Measurements from ENCODE around the gene TSPO2.
"Not testable (repeated sequence)": the region's sequence is repeated elsewhere in the genome, so short reads cannot be mapped to it uniquely, and the experiment has no call there.

DNA sequence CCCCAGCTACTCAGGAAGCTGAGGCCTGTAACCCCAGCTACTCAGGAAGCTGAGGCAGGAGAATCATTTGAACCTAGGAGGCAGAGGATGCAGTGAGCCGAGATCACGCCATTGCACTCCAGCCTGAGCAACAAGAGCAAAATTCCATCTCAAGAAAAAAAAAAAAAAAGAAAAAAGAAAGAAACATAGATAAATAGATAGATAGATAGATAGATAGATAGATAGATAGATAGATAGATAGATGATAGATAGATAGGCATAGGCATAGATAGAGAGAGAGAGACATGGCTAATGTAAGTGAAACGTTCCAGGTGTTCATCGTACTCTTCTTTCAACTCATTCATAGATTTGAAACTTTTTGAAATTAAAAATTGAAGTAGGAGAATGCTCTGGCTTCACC lies 35.3 kb upstream of the TSPO2 start:
- TF ChIP-seq, protein P1, sequence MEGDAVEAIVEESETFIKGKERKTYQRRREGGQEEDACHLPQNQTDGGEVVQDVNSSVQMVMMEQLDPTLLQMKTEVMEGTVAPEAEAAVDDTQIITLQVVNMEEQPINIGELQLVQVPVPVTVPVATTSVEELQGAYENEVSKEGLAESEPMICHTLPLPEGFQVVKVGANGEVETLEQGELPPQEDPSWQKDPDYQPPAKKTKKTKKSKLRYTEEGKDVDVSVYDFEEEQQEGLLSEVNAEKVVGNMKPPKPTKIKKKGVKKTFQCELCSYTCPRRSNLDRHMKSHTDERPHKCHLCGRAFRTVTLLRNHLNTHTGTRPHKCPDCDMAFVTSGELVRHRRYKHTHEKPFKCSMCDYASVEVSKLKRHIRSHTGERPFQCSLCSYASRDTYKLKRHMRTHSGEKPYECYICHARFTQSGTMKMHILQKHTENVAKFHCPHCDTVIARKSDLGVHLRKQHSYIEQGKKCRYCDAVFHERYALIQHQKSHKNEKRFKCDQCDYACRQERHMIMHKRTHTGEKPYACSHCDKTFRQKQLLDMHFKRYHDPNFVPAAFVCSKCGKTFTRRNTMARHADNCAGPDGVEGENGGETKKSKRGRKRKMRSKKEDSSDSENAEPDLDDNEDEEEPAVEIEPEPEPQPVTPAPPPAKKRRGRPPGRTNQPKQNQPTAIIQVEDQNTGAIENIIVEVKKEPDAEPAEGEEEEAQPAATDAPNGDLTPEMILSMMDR (IDR thresholded peaks at IDR 0.05), result not testable (repeated sequence)
- not testable (repeated sequence) for TF ChIP-seq EZH2phosphoT487 (IDR thresholded peaks at IDR 0.05)

Measured in neural progenitor cell (in vitro differentiated cells).